Lower leg skin (tissue), 3 donors: ENCODE measurements around the gene WT1.

ENCODE experiments used
- POLR2A ChIP-seq, 2 donors: fragments of 450-650 bp; IDR thresholded peaks; one replicate each; pipeline ENCODE4 v1.6.1; 2016 to 2017; ENCODE audit warnings: antibody characterized with exemption in 2 of 2, mild to moderate bottlenecking in 1 of 2, moderate library complexity in 1 of 2
- TF ChIP-seq, protein P1 (sequence below), 3 donors: fragments of 450-650 bp; IDR thresholded peaks; one replicate each; pipeline ENCODE4 v1.5.1; 2016; ENCODE audit warnings: antibody characterized with exemption in 3 of 3, mild to moderate bottlenecking in 3 of 3, moderate library complexity in 2 of 3

DNA sequence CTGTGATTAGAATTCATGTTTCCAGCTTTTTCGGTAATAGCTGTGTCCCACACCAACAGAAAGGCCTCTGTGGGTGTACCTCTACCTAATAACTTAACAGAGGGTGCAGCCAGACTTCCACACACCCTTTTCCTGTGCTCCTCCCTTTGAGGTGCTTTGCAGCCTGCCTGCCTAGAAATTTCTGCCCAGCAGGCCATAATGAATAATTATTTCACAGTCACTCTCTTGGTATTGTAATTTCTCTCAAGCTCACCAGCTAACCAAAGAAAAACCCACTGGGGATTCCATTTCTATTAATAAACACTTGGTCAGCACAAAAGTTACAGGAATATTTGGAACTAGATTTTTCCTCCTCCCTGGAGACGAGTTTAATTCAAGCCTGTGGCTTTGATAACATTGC lies 13.3 kb downstream of the WT1 start:
- TF ChIP-seq, protein P1, sequence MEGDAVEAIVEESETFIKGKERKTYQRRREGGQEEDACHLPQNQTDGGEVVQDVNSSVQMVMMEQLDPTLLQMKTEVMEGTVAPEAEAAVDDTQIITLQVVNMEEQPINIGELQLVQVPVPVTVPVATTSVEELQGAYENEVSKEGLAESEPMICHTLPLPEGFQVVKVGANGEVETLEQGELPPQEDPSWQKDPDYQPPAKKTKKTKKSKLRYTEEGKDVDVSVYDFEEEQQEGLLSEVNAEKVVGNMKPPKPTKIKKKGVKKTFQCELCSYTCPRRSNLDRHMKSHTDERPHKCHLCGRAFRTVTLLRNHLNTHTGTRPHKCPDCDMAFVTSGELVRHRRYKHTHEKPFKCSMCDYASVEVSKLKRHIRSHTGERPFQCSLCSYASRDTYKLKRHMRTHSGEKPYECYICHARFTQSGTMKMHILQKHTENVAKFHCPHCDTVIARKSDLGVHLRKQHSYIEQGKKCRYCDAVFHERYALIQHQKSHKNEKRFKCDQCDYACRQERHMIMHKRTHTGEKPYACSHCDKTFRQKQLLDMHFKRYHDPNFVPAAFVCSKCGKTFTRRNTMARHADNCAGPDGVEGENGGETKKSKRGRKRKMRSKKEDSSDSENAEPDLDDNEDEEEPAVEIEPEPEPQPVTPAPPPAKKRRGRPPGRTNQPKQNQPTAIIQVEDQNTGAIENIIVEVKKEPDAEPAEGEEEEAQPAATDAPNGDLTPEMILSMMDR (IDR thresholded peaks at IDR 0.05), result no peak
- TF ChIP-seq POLR2A (IDR thresholded peaks at IDR 0.05), result no peak
